Smooth muscle cell of the pulmonary artery (primary cell): Measurements from ENCODE around the gene PRIM2. TPM values are rescaled to one million over a fixed set of nuclear protein-coding genes. Genes with fewer than 3 reads are reported as not detected.

Source experiments
- total RNA-seq: library from RNA; depleted of rRNA; stranded (reverse); fragments of >200 nt; gene quantifications from 2 replicates; pipeline ENCODE4 v1.2.3, GENCODE V29; 2014

Gene PRIM2, protein sequence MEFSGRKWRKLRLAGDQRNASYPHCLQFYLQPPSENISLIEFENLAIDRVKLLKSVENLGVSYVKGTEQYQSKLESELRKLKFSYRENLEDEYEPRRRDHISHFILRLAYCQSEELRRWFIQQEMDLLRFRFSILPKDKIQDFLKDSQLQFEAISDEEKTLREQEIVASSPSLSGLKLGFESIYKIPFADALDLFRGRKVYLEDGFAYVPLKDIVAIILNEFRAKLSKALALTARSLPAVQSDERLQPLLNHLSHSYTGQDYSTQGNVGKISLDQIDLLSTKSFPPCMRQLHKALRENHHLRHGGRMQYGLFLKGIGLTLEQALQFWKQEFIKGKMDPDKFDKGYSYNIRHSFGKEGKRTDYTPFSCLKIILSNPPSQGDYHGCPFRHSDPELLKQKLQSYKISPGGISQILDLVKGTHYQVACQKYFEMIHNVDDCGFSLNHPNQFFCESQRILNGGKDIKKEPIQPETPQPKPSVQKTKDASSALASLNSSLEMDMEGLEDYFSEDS
- 17.3 and 21.1 TPM in 2 replicates for total RNA-seq

DNA sequence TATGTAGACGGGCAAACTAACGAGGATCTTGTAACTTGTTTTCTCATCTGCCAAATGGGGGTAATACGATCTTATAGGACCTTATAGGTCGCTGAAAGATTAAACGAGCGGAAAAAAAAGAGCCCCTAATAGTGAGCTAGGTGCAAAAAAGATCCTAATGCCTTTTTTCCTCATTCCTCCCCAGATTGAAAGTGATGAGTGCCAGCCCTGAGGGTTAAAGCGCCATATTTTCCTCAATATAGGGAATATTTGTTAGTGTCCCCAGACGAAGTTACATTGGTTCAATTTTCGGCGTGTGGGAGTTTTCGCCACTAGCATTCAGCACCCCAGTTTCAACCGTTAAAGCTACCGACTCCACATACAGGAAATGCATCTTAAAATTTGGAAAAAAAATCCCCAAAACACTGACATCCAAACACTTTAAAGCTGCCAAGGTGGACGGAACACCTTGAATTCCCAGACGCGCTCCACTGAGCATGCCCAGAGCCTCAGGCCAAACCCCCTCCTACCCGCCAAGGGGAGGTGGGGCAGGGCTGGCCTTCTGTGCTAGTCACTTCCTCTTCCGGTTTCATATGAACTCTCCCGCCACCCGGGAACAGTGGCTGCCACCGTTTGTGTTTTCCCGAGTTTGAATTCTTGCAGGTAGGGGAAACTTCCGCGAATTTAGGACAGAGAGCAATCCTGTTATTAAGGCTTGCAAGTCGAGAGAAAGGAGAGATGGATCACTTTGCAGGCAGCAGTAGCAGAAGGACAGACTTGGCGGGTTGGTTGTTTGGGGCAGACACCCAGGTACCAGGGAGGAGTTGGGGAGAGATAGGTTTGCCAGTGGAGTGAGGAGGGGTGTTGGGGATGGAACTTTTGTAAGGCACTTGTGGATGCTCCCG, at the start of gene PRIM2:
Gene PRIM2 (plus strand): TSS at position 571 of the 884 bp plus-strand sequence. CDS start 816 bp downstream, outside the sequence.

Other genes with a start within 250 kb of the PRIM2 start
- gene ZNF451, start 227.4 kb upstream of the PRIM2 start, total RNA-seq, result 61.3 and 67.4 TPM in 2 replicates
- gene BAG2, start 145.3 kb upstream of the PRIM2 start, total RNA-seq, result 16.5 and 16.6 TPM in 2 replicates
- gene RAB23, start 95.3 kb upstream of the PRIM2 start, total RNA-seq, result 46.0 and 54.3 TPM in 2 replicates